ENCODE data around the gene REV3L. TPM values are rescaled to one million over a fixed set of nuclear protein-coding genes. Genes with fewer than 3 reads are reported as not detected.
"Not testable (repeated sequence)": the region's sequence is repeated elsewhere in the genome, so short reads cannot be mapped to it uniquely, and the experiment has no call there.

Gene REV3L
- total RNA-seq, 1 experiment from 2014 or later: 5.3 TPM

DNA sequence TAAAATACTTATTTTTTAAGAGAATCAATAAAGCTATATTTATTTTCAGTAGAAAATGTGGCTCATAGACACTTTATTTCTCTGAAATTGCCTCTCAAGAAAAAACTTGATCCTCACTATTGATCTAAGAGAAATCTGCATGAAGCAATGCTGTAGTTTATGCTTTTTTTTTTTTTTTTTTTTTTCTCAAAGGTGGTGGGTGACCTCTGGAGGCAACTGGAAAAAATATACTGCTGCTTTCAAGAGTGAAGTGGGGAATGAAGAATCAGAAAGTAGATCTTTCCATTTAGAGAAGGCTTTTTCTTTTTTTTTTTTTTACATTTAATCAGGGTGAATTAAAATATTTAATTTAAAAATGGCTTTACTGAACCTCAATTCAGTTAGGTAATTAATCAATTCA, 226.4 kb downstream of the REV3L start:
- H3T11ph ChIP-seq (ENCODE audit: low read length): no peak overlapping the region
- H4K20me1 ChIP-seq (ENCODE audit: control insufficient read depth, insufficient read depth, insufficient read length): no peaks in the 10 kb centered on the region
- no peak overlapping the region for H3K27ac ChIP-seq (ENCODE audit: insufficient read length, low read depth, low read length)
- H3K14ac ChIP-seq (ENCODE audit: insufficient read depth, low read length): no peak overlapping the region
- no peak overlapping the region for H3K27ac Mint-ChIP-seq
- H3K9ac ChIP-seq (ENCODE audit: extremely low read depth, insufficient read length, low read length): no peak overlapping the region
- H3K4ac ChIP-seq (ENCODE audit: low read depth, low read length): no peak overlapping the region
- H3K18ac ChIP-seq (ENCODE audit: insufficient read length, low read depth, low read length): no peak overlapping the region
- H4K5ac ChIP-seq (ENCODE audit: insufficient read length, low read depth, low read length): no peak overlapping the region
- H3K23me2 ChIP-seq (ENCODE audit: insufficient read length, low read depth, low read length, poor library complexity, severe bottlenecking): peaks cover 3% of the 10 kb centered on the region
- no peak overlapping the region for H2BK12ac ChIP-seq (ENCODE audit: insufficient read length, low read depth, low read length)
- no peak; the same call in 2 of the 3 replicates for TF ChIP-seq CTCF (conservative IDR thresholded peaks at IDR 0.05)
- no peak overlapping the region for H3K23ac ChIP-seq (ENCODE audit: insufficient read length, low read depth, low read length)
- no peak overlapping the region for H2BK15ac ChIP-seq (ENCODE audit: low read depth, low read length)
- no peaks in the 10 kb centered on the region for H3K27me3 ChIP-seq (ENCODE audit: insufficient read depth, low read length)
- H3K36me3 Mint-ChIP-seq (ENCODE audit: insufficient read depth in 1 of 3, low read depth in 3 of 3): no peaks in the 10 kb centered on the region
- H2BK120ac ChIP-seq (ENCODE audit: low read depth, low read length, poor library complexity, severe bottlenecking): no peak overlapping the region
- no peak overlapping the region for H2BK20ac ChIP-seq (ENCODE audit: low read depth, low read length, poor library complexity, severe bottlenecking)
- H3K9me3 Mint-ChIP-seq: no peaks in the 10 kb centered on the region
- H4K91ac ChIP-seq (ENCODE audit: insufficient read length, low read depth, low read length): no peak overlapping the region
- no peaks in the 10 kb centered on the region for H3K27me3 Mint-ChIP-seq (ENCODE audit: low read depth)
- H3K79me2 ChIP-seq (ENCODE audit: insufficient read depth, low read length): no peaks in the 10 kb centered on the region
- H3K56ac ChIP-seq (ENCODE audit: insufficient read length, low read depth, low read length): no peak overlapping the region
- H2BK5ac ChIP-seq (ENCODE audit: insufficient read length, low read length): no peak overlapping the region
- H3K9me3 ChIP-seq (ENCODE audit: control insufficient read depth, low read depth, low read length): no peaks in the 10 kb centered on the region
- no peak overlapping the region for H4K8ac ChIP-seq (replicated peaks; ENCODE audit: insufficient read length, low read depth, low read length)
- H3K79me1 ChIP-seq (ENCODE audit: insufficient read depth, low read depth, low read length, poor library complexity, severe bottlenecking): peaks cover 2% of the 10 kb centered on the region
- H3K4me1 ChIP-seq (ENCODE audit: insufficient read depth, low read length): peaks cover 3% of the 10 kb centered on the region; the same call in 1 of the 2 replicates
- H3K4me2 ChIP-seq (ENCODE audit: insufficient read depth, insufficient read length, low read length): no peak overlapping the region
- no peak for DNase-seq
- H2AFZ ChIP-seq (ENCODE audit: low read length): no peak overlapping the region
- H3K4me1 Mint-ChIP-seq: peaks cover 62 to 63% of the 10 kb centered on the region in 2 experiments
- H2AK5ac ChIP-seq (ENCODE audit: insufficient read length, low read length): no peak overlapping the region
- H3K4me3 Mint-ChIP-seq: no peak overlapping the region

- not testable (repeated sequence) for H3K36me3 Mint-ChIP-seq (ENCODE audit: insufficient read depth in 1 of 3, low read depth in 3 of 3); H4K8ac ChIP-seq (replicated peaks; ENCODE audit: insufficient read length, low read depth, low read length); H2BK5ac ChIP-seq (ENCODE audit: insufficient read length, low read length); H3K27ac ChIP-seq (ENCODE audit: insufficient read length, low read depth, low read length); H2BK12ac ChIP-seq (ENCODE audit: insufficient read length, low read depth, low read length); H3K18ac ChIP-seq (ENCODE audit: insufficient read length, low read depth, low read length); H3K79me2 ChIP-seq (ENCODE audit: insufficient read depth, low read length); H3K79me1 ChIP-seq (ENCODE audit: insufficient read depth, low read depth, low read length, poor library complexity, severe bottlenecking); H4K20me1 ChIP-seq (ENCODE audit: control insufficient read depth, insufficient read depth, insufficient read length); H3K9me3 ChIP-seq (ENCODE audit: control insufficient read depth, low read depth, low read length); H2AFZ ChIP-seq (ENCODE audit: low read length); H3K9ac ChIP-seq (ENCODE audit: extremely low read depth, insufficient read length, low read length); DNase-seq; H2BK15ac ChIP-seq (ENCODE audit: low read depth, low read length); H3K23me2 ChIP-seq (ENCODE audit: insufficient read length, low read depth, low read length, poor library complexity, severe bottlenecking); H2BK120ac ChIP-seq (ENCODE audit: low read depth, low read length, poor library complexity, severe bottlenecking); H3K9me3 Mint-ChIP-seq; H3K23ac ChIP-seq (ENCODE audit: insufficient read length, low read depth, low read length); H3K56ac ChIP-seq (ENCODE audit: insufficient read length, low read depth, low read length); H3K14ac ChIP-seq (ENCODE audit: insufficient read depth, low read length); H3K4me1 ChIP-seq (ENCODE audit: insufficient read depth, low read length); H4K91ac ChIP-seq (ENCODE audit: insufficient read length, low read depth, low read length); H3K27me3 Mint-ChIP-seq (ENCODE audit: low read depth); H4K5ac ChIP-seq (ENCODE audit: insufficient read length, low read depth, low read length); H3K4ac ChIP-seq (ENCODE audit: low read depth, low read length); H3K27me3 ChIP-seq (ENCODE audit: insufficient read depth, low read length); H3T11ph ChIP-seq (ENCODE audit: low read length); H2BK20ac ChIP-seq (ENCODE audit: low read depth, low read length, poor library complexity, severe bottlenecking); H2AK5ac ChIP-seq (ENCODE audit: insufficient read length, low read length)
- WGBS (ENCODE audit: extremely low coverage, insufficient read length, low lambda C conversion rate): no CpG with 5 or more reads among the region's 2 CpGs
- H3K27ac Mint-ChIP-seq: peak overlapping the region in 1 of 3 experiments; percentile 97; a peak in 1 of 7 replicates
- peak overlapping the region; percentile 51 for H3K4me2 ChIP-seq (ENCODE audit: insufficient read depth, insufficient read length, low read length)
- peak overlapping the region in 1 of 2 experiments; percentile 42; a peak in 2 of 5 replicates for H3K4me3 Mint-ChIP-seq
- peaks cover 65 to 66% of the 10 kb centered on the region in 2 experiments for H3K4me1 Mint-ChIP-seq
Observed at GRCh38 chr6:111255838-111256237, 227.2 kb downstream of the REV3L start.

Measured in H9 (cell line).